Psoas muscle (tissue), 8 donors: ENCODE measurements around the gene CTNNBIP1. TPM values are rescaled to one million over a fixed set of nuclear protein-coding genes. Genes with fewer than 3 reads are reported as not detected.

ENCODE experiments used
- ATAC-seq, 4 donors: fragments of 200-7000 bp; cut with Tn5 transposase; one replicate each; pipeline ENCODE4 v1.9.1; 2020; ENCODE audit warnings: moderate library complexity in 3 of 4, mild to moderate bottlenecking in 2 of 4
- DNase-seq, 2 donors: peaks; one replicate each; pipeline ENCODE4 v3.0.0-alpha.2; 2020
- H3K27ac ChIP-seq: fragments of 200-600 bp; one replicate; pipeline ENCODE4 v1.8.0; 2022
- H3K27me3 ChIP-seq, 3 donors: fragments of 200-600 bp in 1 of 3; one replicate each; pipeline versions ENCODE4 v1.6.1 to v1.8.0; 2013 to 2022; ENCODE audit warnings: low read length in 2 of 3, mild to moderate bottlenecking in 2 of 3, moderate library complexity in 1 of 3; ENCODE audit not compliant: insufficient read depth in 3 of 3
- H3K36me3 ChIP-seq, 2 donors: fragments of 200-600 bp in 1 of 2; one replicate each; pipeline versions ENCODE4 v1.6.1 to v1.8.0; 2013 to 2022; ENCODE audit warnings: low read depth in 1 of 2, mild to moderate bottlenecking in 1 of 2, moderate library complexity in 1 of 2; ENCODE audit not compliant: insufficient read depth in 1 of 2
- H3K4me1 ChIP-seq: fragments of 200-600 bp; one replicate; pipeline ENCODE4 v1.8.0; 2022
- H3K4me3 ChIP-seq: fragments of 200-600 bp; one replicate; pipeline ENCODE4 v1.8.0; 2022; ENCODE audit warnings: mild to moderate bottlenecking
- H3K9me3 ChIP-seq: fragments of 200-600 bp; one replicate; pipeline ENCODE4 v1.8.0; 2022
- CTCF ChIP-seq: fragments of 200-600 bp; IDR thresholded peaks from one replicate; pipeline ENCODE4 v1.8.0; 2022; ENCODE audit warnings: antibody characterized with exemption
- WGBS, 3 donors: extraction: QIAGEN DNeasy Blood & Tissue Kit; methylation state at CpG; one replicate each; pipeline versions ENCODE4 v1.1.6 to v1.1.7; 2013; 5-methylcytosine and 5-hydroxymethylcytosine counted together
- intact Hi-C, 2 donors: fragments of 100-400 bp; cut with DNase I; formaldehyde crosslinking; loops; one replicate each; pipeline versions ENCODE4 v1.11.0 to v1.14.2; 2022
- polyA plus RNA-seq, 3 donors: library from polyadenylated mRNA; stranded (reverse); fragments of 200-250 nt; gene quantifications; one replicate each; pipeline ENCODE4 v1.2.3, GENCODE V29; 2013
- total RNA-seq, 4 donors: library from RNA; stranded (reverse); fragmentation: NEBNext Ultra II Directional in 2 of 4; extraction: Animal tissue kit (Norgen Biotek cat#: 25700) in 2 of 4; gene quantifications; one replicate each; pipeline versions ENCODE4 v1.2.1 to v1.2.4, GENCODE V29; 2021 to 2023
- donor health status: healthy with polysubstance abuse.
- donor health status: DM: no; HTN: no; CAD: no; lungs with moderate emphysema.
- donor health status: Bipolar disorder and iron deficiency.
- donor health status: healthy.
- donor health status: DM: yes; HTN: yes; CAD: no.
- donor health status: DM: no; HTN: no; CAD: no.
- donor health status: DM: no; HTN: no; CAD: no.
- donor health status: DM: yes; HTN: yes; CAD: no.

Gene CTNNBIP1
- total and polyA plus RNA-seq, 7 donors = 5.9 to 18.5 (median 12.7) TPM

- Histone ChIP-seq H3K9me3 (no peaks in the 10 kb centered on the region), H3K36me3 (peaks cover 0 to 38% of the 10 kb centered on the region in 2 donors), H3K4me3 (no peak overlapping the region), H3K27me3 (no peaks in the 10 kb centered on the region), H3K4me1 (peaks cover 28% of the 10 kb centered on the region), H3K27ac (no peak overlapping the region)
- no peak for ATAC-seq
- DNase-seq = peak in 1 of 2 donors; percentile 18
- no peak for TF ChIP-seq CTCF
- WGBS, 3 donors = 89 to 92% (median 90%) methylated on average over 4 of the region's 4 CpGs
- intact Hi-C loops = loop anchor here (5.0 to 10.0 kb wide), 3 partner anchors 37 to 74 kb away; partner anchors contain the start of genes LZIC (in 2 of the 2) and NMNAT1 (in 2 of the 2)
Measured at GRCh38 chr1:9870572-9870971, 39.5 kb downstream of the CTNNBIP1 start.

- 75 to 95% (median 95%) methylated on average over 13 of the region's 13 CpGs for WGBS, 3 donors
- intact Hi-C loops = loop anchor here (5.0 to 10.0 kb wide), 7 partner anchors 37 to 243 kb away; partner anchors contain the start of genes LZIC (in 2 of the 2), NMNAT1 (in 2 of the 2) and CLSTN1 (in 1 of the 2)
- no peak for TF ChIP-seq CTCF
- Histone ChIP-seq H3K27ac (no peak overlapping the region), H3K4me1 (peaks cover 23% of the 10 kb centered on the region), H3K27me3 (no peaks in the 10 kb centered on the region), H3K4me3 (no peak overlapping the region), H3K36me3 (peaks cover 0 to 38% of the 10 kb centered on the region in 2 donors), H3K9me3 (no peaks in the 10 kb centered on the region)
- DNase-seq (peak in 1 of 2 donors; percentile 24), ATAC-seq (no peak)
Measured at GRCh38 chr1:9869831-9870251, 40.2 kb downstream of the CTNNBIP1 start.

- no peak for TF ChIP-seq CTCF
- no peak overlapping the region for H3K27ac ChIP-seq
- ATAC-seq = no peak
- no peaks in the 10 kb centered on the region for H3K9me3 ChIP-seq
- peaks cover 0 to 38% of the 10 kb centered on the region in 2 donors for H3K36me3 ChIP-seq
- peaks cover 24% of the 10 kb centered on the region for H3K4me1 ChIP-seq
- no peak overlapping the region for H3K4me3 ChIP-seq
- intact Hi-C loops = loop anchor here (5.0 to 10.0 kb wide), 4 partner anchors 46 to 241 kb away; partner anchors contain the start of gene CLSTN1 (in 1 of the 2)
- no peak for DNase-seq
- H3K27me3 ChIP-seq = no peaks in the 10 kb centered on the region
- 51 to 65% (median 62%) methylated on average over 3 of the region's 3 CpGs for WGBS, 3 donors
Measured at GRCh38 chr1:9868244-9868590, 41.9 kb downstream of the CTNNBIP1 start.

GRCh38 chr1:9867408-9868243 lies 42.4 kb downstream of the CTNNBIP1 start:
- intact Hi-C loops = loop anchor here (1.0 to 10.0 kb wide), 6 partner anchors 45 to 241 kb away; partner anchors contain the start of gene CLSTN1 (in 1 of the 2)
- no peak overlapping the region for H3K27ac ChIP-seq
- no peaks in the 10 kb centered on the region for H3K27me3 ChIP-seq
- peak; percentile 99 for TF ChIP-seq CTCF
- no peak overlapping the region for H3K4me3 ChIP-seq
- peak; percentile 84 to 94 (median 87) for ATAC-seq
- H3K36me3 ChIP-seq = peaks cover 0 to 38% of the 10 kb centered on the region in 2 donors
- WGBS, 3 donors = 52 to 55% (median 53%) methylated on average over 14 to 15 of the region's 15 CpGs
- DNase-seq = peak; percentile 80 to 90
- H3K4me1 ChIP-seq = peaks cover 18% of the 10 kb centered on the region
- no peaks in the 10 kb centered on the region for H3K9me3 ChIP-seq
